RWPE1 (cell line): ENCODE measurements around the gene OGDH.

Experiments
- CTCF ChIA-PET: fragments of 350-600 bp; sonication (Branson Sonifier 250); formaldehyde crosslinking; extraction: SDS; loops from one replicate; lab custom pipeline; 2021; lab: Yijun Ruan, JAX
- POLR2A ChIA-PET: fragments of 400-600 bp; formaldehyde crosslinking; extraction: SDS; loops from one replicate; lab custom pipeline; 2020; ENCODE audit warnings: antibody characterized with exemption; ENCODE audit not compliant: low non-redundant PET; lab: Yijun Ruan, JAX
- DNase-seq: peaks from one replicate; pipeline ENCODE4 v3.0.0; 2012; ENCODE audit warnings: low spot score
- H3K27ac ChIP-seq: fragments of 450-650 bp; 2 replicates; pipeline ENCODE4 v1.5.1; 2017
- TF ChIP-seq, protein P1 (sequence below): fragments of 450-650 bp; conservative IDR thresholded peaks from 2 replicates; pipeline ENCODE4 v1.5.1; 2017; ENCODE audit warnings: low read depth, mild to moderate bottlenecking

Gene OGDH

DNA sequence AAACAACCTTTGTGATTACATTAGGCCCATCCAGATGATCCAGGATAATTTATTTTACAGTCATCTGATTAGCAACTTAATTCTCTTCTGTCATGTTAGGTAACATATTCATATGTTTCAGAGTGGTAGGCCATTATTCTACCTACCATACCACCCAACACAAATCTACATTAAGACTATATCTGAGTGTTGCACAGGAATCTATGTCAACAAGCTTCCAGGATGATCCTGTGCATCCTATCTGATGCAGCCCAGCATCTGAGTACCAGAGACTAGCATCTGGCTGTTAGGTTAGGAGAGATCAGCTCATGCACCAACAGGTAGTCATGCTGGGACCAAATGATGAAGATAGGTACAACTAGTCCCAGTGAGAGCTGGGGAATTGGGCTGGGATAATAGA, 31.4 kb upstream of the OGDH start:
- ChIA-PET POLR2A (interaction anchor here (0.5 kb wide), 1 partner anchor 48 kb away, joined by 5 read pairs; no protein-coding TSS in a partner anchor), CTCF (no interaction called here)
- DNase-seq, result no peak
- TF ChIP-seq, protein P1, sequence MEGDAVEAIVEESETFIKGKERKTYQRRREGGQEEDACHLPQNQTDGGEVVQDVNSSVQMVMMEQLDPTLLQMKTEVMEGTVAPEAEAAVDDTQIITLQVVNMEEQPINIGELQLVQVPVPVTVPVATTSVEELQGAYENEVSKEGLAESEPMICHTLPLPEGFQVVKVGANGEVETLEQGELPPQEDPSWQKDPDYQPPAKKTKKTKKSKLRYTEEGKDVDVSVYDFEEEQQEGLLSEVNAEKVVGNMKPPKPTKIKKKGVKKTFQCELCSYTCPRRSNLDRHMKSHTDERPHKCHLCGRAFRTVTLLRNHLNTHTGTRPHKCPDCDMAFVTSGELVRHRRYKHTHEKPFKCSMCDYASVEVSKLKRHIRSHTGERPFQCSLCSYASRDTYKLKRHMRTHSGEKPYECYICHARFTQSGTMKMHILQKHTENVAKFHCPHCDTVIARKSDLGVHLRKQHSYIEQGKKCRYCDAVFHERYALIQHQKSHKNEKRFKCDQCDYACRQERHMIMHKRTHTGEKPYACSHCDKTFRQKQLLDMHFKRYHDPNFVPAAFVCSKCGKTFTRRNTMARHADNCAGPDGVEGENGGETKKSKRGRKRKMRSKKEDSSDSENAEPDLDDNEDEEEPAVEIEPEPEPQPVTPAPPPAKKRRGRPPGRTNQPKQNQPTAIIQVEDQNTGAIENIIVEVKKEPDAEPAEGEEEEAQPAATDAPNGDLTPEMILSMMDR, result no peak
- peak overlapping the region; percentile 75; the same call in 1 of the 2 replicates for H3K27ac ChIP-seq

DNA sequence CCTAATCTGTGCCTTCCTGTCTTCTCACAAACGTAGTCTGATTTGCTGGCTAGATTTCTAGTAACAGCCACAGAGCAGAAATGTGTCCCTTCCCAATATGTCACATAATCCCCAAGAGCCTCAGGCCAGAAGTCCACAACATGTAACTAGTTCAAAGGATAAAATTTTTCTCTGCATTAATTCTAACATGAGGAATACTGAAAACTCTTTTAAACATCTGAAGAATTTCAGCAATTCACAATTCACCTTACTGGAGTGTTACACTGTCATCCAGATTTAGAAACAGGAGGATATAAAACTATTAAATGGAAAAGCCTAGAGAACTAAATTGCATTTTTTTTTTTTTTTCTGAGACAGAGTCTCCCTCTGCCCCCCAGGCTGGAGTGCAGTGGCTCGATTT, 30.2 kb upstream of the OGDH start:
- CTCF ChIA-PET, result interaction anchor here (0.7 kb wide), 1 partner anchor 1363 kb away, joined by 3 read pairs; no protein-coding TSS in a partner anchor
- POLR2A ChIA-PET, result no interaction called here
- TF ChIP-seq, protein P1, result no peak
- H3K27ac ChIP-seq, result peak overlapping the region; percentile 26; the same call in 1 of the 2 replicates
- DNase-seq, result no peak

DNA sequence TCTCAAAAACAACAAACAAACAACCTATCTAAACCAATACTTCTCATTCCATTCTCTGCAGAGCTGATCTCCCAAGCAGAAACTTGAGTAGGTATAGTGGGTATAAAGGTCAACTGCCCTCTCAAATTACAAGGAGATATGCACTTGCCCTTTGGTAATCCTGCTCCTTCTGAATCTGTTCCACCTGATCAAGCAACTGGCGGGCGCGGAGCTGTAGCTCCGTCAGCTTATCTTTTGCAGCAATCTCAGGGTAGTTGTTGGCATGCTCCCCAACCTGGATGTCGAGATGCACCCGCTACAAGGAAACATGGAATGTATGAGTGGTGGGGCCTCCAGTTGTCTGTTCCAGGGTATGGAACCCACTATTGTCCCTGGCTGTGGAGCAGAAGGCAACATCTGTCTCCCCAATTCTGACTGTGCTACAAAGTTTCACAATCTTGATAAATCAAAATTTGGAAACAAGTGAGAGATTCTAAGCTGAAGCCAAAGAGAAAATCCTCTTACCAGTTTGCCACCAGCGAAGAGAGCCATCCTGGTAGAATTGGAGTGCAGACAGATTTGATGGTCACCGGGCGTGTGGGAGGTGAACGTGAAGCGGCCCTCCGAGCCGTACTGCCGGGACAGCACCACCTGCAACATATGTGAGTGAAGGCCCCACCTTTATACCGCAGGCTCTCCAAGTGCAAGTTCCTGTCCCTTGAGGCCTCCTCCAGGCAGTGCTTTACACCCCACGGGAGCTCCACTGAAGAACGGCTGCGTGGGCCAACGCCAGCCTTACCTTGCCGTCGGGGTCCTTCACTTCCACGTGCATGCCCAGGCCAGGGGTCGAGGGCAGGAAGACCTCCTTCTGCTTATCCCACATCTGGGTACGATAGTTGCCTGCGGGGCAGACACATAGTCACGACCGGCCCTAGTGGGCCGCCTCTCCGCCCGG, 25.2 kb upstream of the OGDH start:
- CTCF ChIA-PET, result interaction anchor here (0.7 to 1.4 kb wide), 3 partner anchors 16 to 367 kb away, joined by 3 to 4 read pairs (median 3); no protein-coding TSS in a partner anchor
- TF ChIP-seq, protein P1, result no peak
- H3K27ac ChIP-seq, result peak overlapping the region; percentile 96
- DNase-seq, result no peak
- POLR2A ChIA-PET, result no interaction called here

DNA sequence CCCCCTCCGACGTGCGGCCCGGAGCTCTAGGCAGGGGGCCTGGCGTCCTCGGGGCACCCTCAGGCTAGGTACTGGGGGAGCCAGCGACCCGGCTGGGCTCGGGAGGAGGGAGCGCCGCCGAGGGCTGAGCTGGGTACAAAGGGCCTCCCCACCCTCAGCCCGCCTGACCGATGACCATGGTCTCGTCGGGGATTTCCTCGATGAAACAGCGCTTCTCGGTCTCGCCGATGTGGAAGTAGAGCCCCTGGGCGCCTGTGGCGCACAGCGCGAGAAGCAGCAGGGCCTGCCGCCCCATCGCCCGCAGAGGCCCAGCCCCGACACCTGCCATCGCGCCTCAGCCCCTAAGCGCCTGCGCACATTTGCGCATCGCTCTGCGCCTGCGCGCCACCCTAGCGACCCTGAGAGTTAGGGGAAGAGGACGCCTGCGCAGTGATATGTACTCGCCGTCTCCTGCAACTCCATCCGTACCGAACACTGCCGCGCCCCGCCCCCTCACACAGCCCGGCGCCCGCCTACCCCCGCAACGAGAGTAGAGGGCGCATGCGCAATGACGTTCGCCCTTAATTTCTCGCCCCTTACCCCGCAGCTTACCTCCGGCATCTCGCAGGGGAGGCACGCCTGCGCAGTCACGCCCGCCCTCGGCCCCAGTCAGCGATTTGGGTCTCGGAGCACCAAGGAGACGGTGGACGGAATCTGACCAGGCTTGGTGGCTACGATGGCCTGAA, 24.4 kb upstream of the OGDH start, which contains the start of gene TMED4:
Gene TMED4, minus strand, starts transcription at position 353 of the 725 bp plus-strand sequence. Its CDS starts 25 bp downstream, at position 328.
- ChIA-PET CTCF (interaction anchor here (0.7 to 1.4 kb wide), 2 partner anchors 17 to 368 kb away, joined by 3 to 4 read pairs; no protein-coding TSS in a partner anchor), POLR2A (interaction anchor here (0.6 to 1.0 kb wide), 4 partner anchors 59 to 301 kb away, joined by 3 read pairs; partner anchors contain the start of gene H2AZ2)
- H3K27ac ChIP-seq, result peak within 1 kb of the TSS; percentile 96
- DNase-seq, result peak; percentile 100
- TF ChIP-seq, protein P1, result no peak

DNA sequence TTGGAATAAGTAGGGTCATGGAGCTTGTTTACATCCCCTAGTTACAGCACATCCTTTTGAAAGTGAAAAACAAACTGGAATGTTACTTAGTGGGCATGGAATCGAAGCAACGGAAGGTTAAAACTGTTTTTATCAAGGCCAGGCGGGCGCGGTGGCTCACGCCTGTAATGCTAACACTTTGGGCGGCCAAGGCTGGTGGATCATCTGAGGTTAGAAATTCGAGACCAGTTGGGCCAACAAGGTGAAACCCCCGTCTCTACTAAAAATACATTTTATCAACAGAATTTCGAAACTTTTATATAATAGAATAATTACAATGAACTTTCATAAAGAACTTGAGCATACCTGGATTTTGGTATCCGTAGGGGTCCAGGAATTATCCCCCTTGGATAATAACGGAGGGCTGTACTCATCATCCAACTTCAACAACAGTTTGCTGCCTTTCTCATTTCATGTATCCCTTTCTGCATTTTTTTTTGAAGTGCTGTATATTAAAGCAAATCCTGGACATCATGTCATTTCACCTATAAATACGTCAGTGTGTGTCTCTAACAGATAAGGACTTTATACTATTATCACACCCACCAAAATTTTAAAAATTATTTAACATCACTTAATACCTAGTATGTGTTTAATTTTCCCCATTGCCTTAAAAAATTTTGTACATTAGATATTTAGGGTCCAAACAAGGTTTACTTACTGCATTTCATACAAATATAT, 23.1 kb upstream of the OGDH start:
- TF ChIP-seq, protein P1, result no peak
- CTCF ChIA-PET, result no interaction called here
- peak overlapping the region; percentile 96 for H3K27ac ChIP-seq
- POLR2A ChIA-PET, result no interaction called here
- no peak for DNase-seq
